Measurements from ENCODE around the gene HSD17B1.
"Not testable (repeated sequence)": the region's sequence is repeated elsewhere in the genome, so short reads cannot be mapped to it uniquely, and the experiment has no call there.

Gene HSD17B1

GRCh38 chr17:42537826-42538451 lies 14.8 kb upstream of the HSD17B1 start:
- Histone ChIP-seq H2AFZ (ENCODE audit: low read depth, low read length, severe bottlenecking) (no peak overlapping the region), H3K27me3 (ENCODE audit: low read length) (no peaks in the 10 kb centered on the region), H3K9me2 (replicated peaks; ENCODE audit: insufficient read depth, low read length) (no peaks in the 10 kb centered on the region), H3K79me2 (ENCODE audit: insufficient read depth, low read length) (peaks cover 7% of the 10 kb centered on the region; the same call in 1 of the 2 replicates), H3F3A (ENCODE audit: insufficient read depth) (peaks cover 17% of the 10 kb centered on the region), H3K9ac (ENCODE audit: low read length) (no peak overlapping the region), H3K4me3 (ENCODE audit: insufficient read depth, low read length, poor library complexity, severe bottlenecking) (no peak overlapping the region), H3K36me3 (ENCODE audit: low read length) (no peaks in the 10 kb centered on the region), H3K9me3 (ENCODE audit: insufficient read depth, low read length) (no peaks in the 10 kb centered on the region), H3K4me2 (ENCODE audit: low read depth, low read length, poor library complexity, severe bottlenecking) (no peak overlapping the region), H4K20me1 (ENCODE audit: low read depth, low read length) (no peaks in the 10 kb centered on the region), H3K27ac (ENCODE audit: low read depth, low read length) (no peak overlapping the region)
- no peak for TF ChIP-seq EZH2phosphoT487 (conservative IDR thresholded peaks at IDR 0.05; ENCODE audit: low read length)
- TF ChIP-seq CTCF (IDR thresholded peaks at IDR 0.05; ENCODE audit: insufficient read depth, low read length, poor library complexity, severe bottlenecking), result no peak

- Histone ChIP-seq H3K4me2 (ENCODE audit: low read depth, low read length, poor library complexity, severe bottlenecking) (no peak overlapping the region), H3K27ac (ENCODE audit: low read depth, low read length) (no peak overlapping the region), H3K9me2 (replicated peaks; ENCODE audit: insufficient read depth, low read length) (no peaks in the 10 kb centered on the region), H3K27me3 (ENCODE audit: low read length) (no peaks in the 10 kb centered on the region), H2AFZ (ENCODE audit: low read depth, low read length, severe bottlenecking) (no peak overlapping the region), H3K4me3 (ENCODE audit: insufficient read depth, low read length, poor library complexity, severe bottlenecking) (no peak overlapping the region), H3K36me3 (ENCODE audit: low read length) (no peaks in the 10 kb centered on the region), H4K20me1 (ENCODE audit: low read depth, low read length) (no peaks in the 10 kb centered on the region), H3F3A (ENCODE audit: insufficient read depth) (peaks cover 12% of the 10 kb centered on the region), H3K9me3 (ENCODE audit: insufficient read depth, low read length) (no peaks in the 10 kb centered on the region), H3K79me2 (ENCODE audit: insufficient read depth, low read length) (peaks cover 7% of the 10 kb centered on the region; the same call in 1 of the 2 replicates), H3K9ac (ENCODE audit: low read length) (no peak overlapping the region)
- no peak for TF ChIP-seq EZH2phosphoT487 (conservative IDR thresholded peaks at IDR 0.05; ENCODE audit: low read length)
- no peak for TF ChIP-seq CTCF (IDR thresholded peaks at IDR 0.05; ENCODE audit: insufficient read depth, low read length, poor library complexity, severe bottlenecking)
Observed at GRCh38 chr17:42538482-42538881, 14.2 kb upstream of the HSD17B1 start.

GRCh38 chr17:42540558-42540957 lies 12.2 kb upstream of the HSD17B1 start:
- not testable (repeated sequence) for H3F3A ChIP-seq (ENCODE audit: insufficient read depth); H3K27ac ChIP-seq (ENCODE audit: low read depth, low read length); H3K9ac ChIP-seq (ENCODE audit: low read length); H3K27me3 ChIP-seq (ENCODE audit: low read length); H3K79me2 ChIP-seq (ENCODE audit: insufficient read depth, low read length); H3K4me3 ChIP-seq (ENCODE audit: insufficient read depth, low read length, poor library complexity, severe bottlenecking); H2AFZ ChIP-seq (ENCODE audit: low read depth, low read length, severe bottlenecking); H4K20me1 ChIP-seq (ENCODE audit: low read depth, low read length); H3K36me3 ChIP-seq (ENCODE audit: low read length); H3K9me3 ChIP-seq (ENCODE audit: insufficient read depth, low read length); H3K4me2 ChIP-seq (ENCODE audit: low read depth, low read length, poor library complexity, severe bottlenecking); H3K9me2 ChIP-seq (replicated peaks; ENCODE audit: insufficient read depth, low read length)

- no peak overlapping the region for H3K4me2 ChIP-seq (ENCODE audit: low read depth, low read length, poor library complexity, severe bottlenecking)
- TF ChIP-seq CTCF (IDR thresholded peaks at IDR 0.05; ENCODE audit: insufficient read depth, low read length, poor library complexity, severe bottlenecking), result no peak
- TF ChIP-seq EZH2phosphoT487 (conservative IDR thresholded peaks at IDR 0.05; ENCODE audit: low read length), result no peak
- no peaks in the 10 kb centered on the region for H3K9me3 ChIP-seq (ENCODE audit: insufficient read depth, low read length)
- H3F3A ChIP-seq (ENCODE audit: insufficient read depth), result no peaks in the 10 kb centered on the region
- no peaks in the 10 kb centered on the region for H4K20me1 ChIP-seq (ENCODE audit: low read depth, low read length)
- H2AFZ ChIP-seq (ENCODE audit: low read depth, low read length, severe bottlenecking), result no peak overlapping the region
- H3K9me2 ChIP-seq (replicated peaks; ENCODE audit: insufficient read depth, low read length), result no peaks in the 10 kb centered on the region
- H3K27ac ChIP-seq (ENCODE audit: low read depth, low read length), result no peak overlapping the region
- no peaks in the 10 kb centered on the region for H3K36me3 ChIP-seq (ENCODE audit: low read length)
- H3K79me2 ChIP-seq (ENCODE audit: insufficient read depth, low read length), result peaks cover 7% of the 10 kb centered on the region; the same call in 1 of the 2 replicates
- H3K4me3 ChIP-seq (ENCODE audit: insufficient read depth, low read length, poor library complexity, severe bottlenecking), result no peak overlapping the region
- no peak overlapping the region for H3K9ac ChIP-seq (ENCODE audit: low read length)
- no peaks in the 10 kb centered on the region for H3K27me3 ChIP-seq (ENCODE audit: low read length)
Observed at GRCh38 chr17:42541041-42541833, 11.5 kb upstream of the HSD17B1 start.
